Loucy (cell line): ENCODE measurements around the gene FLNA.

ENCODE experiments used
- H2AFZ ChIP-seq: fragments of 200-600 bp; sonication (generic); 2 replicates; pipeline ENCODE4 v1.6.0; 2016; ENCODE audit warnings: antibody characterized with exemption, mild to moderate bottlenecking, low read length, moderate library complexity
- H3F3A ChIP-seq: fragments of 200-600 bp; 2 replicates; pipeline ENCODE4 v1.6.0; 2016; ENCODE audit warnings: antibody characterized with exemption, low read depth, mild to moderate bottlenecking
- H3K27me3 ChIP-seq: fragments of 200-600 bp; sonication (generic); 2 replicates; pipeline ENCODE4 v1.6.1; 2014; ENCODE audit warnings: low read length, mild to moderate bottlenecking; ENCODE audit not compliant: insufficient read depth, poor library complexity, severe bottlenecking
- H3K36me3 ChIP-seq: fragments of 200-600 bp; sonication (generic); 2 replicates; pipeline ENCODE4 v1.6.1; 2016; ENCODE audit warnings: low read length; ENCODE audit not compliant: insufficient read depth
- H3K4me1 ChIP-seq: fragments of 200-600 bp; sonication (generic); 2 replicates; pipeline ENCODE4 v1.5.1; 2014; ENCODE audit warnings: low read length, mild to moderate bottlenecking; ENCODE audit not compliant: insufficient read depth, poor library complexity, severe bottlenecking
- H3K4me2 ChIP-seq: fragments of 200-600 bp; sonication (generic); 2 replicates; pipeline ENCODE4 v1.6.0; 2014; ENCODE audit warnings: antibody characterized with exemption, low read length, low read depth, mild to moderate bottlenecking; ENCODE audit not compliant: poor library complexity, severe bottlenecking
- H3K4me3 ChIP-seq: fragments of 200-600 bp; sonication (generic); 2 replicates; pipeline ENCODE4 v1.5.1; 2014; ENCODE audit warnings: low read length, mild to moderate bottlenecking, mixed read lengths; ENCODE audit not compliant: poor library complexity, severe bottlenecking
- H3K79me2 ChIP-seq: fragments of 200-600 bp; sonication (generic); 2 replicates; pipeline ENCODE4 v1.6.1; 2014; ENCODE audit warnings: low read length; ENCODE audit not compliant: insufficient read depth
- H3K9ac ChIP-seq: fragments of 200-600 bp; sonication (generic); 2 replicates; pipeline ENCODE4 v1.6.0; 2014; ENCODE audit warnings: mild to moderate bottlenecking, low read depth, low read length, moderate library complexity; ENCODE audit not compliant: poor library complexity, severe bottlenecking
- H3K9me2 ChIP-seq: fragments of 200-600 bp; sonication (generic); replicated peaks from 2 replicates; pipeline ENCODE4 v1.6.1; 2016; ENCODE audit warnings: low read depth, low read length, mixed read lengths
- H3K9me3 ChIP-seq: fragments of 200-600 bp; sonication (generic); 2 replicates; pipeline ENCODE4 v1.6.1; 2014; ENCODE audit warnings: mild to moderate bottlenecking, antibody characterized with exemption, low read length, low read depth; ENCODE audit not compliant: insufficient read depth
- H4K20me1 ChIP-seq: fragments of 200-600 bp; sonication (generic); 2 replicates; pipeline ENCODE4 v1.6.0; 2014; ENCODE audit warnings: antibody characterized with exemption, low read length, mild to moderate bottlenecking; ENCODE audit not compliant: insufficient read depth, poor library complexity, severe bottlenecking
- CTCF ChIP-seq: fragments of 200-600 bp; sonication (generic); conservative IDR thresholded peaks from 2 replicates; pipeline ENCODE4 v1.5.1; 2014; ENCODE audit warnings: mild to moderate bottlenecking, antibody characterized with exemption, low read length
- EZH2phosphoT487 ChIP-seq: fragments of 200-600 bp; IDR thresholded peaks from 2 replicates; pipeline ENCODE4 v1.6.1; 2018; ENCODE audit warnings: antibody characterized with exemption, mild to moderate bottlenecking, moderate library complexity, borderline replicate concordance

The FLNA gene

GRCh38 chrX:154353172-154353843 is 21.1 kb downstream of the FLNA start:
- Histone ChIP-seq H2AFZ (no peak overlapping the region), H3F3A (no peaks in the 10 kb centered on the region), H3K4me1 (no peaks in the 10 kb centered on the region), H3K79me2 (peaks cover 1% of the 10 kb centered on the region; the same call in 1 of the 2 replicates), H3K4me3 (no peak overlapping the region), H4K20me1 (no peaks in the 10 kb centered on the region), H3K4me2 (no peak overlapping the region), H3K9me3 (no peaks in the 10 kb centered on the region), H3K9me2 (no peaks in the 10 kb centered on the region), H3K27me3 (no peaks in the 10 kb centered on the region), H3K36me3 (peaks cover 84% of the 10 kb centered on the region; the same call in 1 of the 2 replicates), H3K9ac (no peak overlapping the region)
- no peak for TF ChIP-seq EZH2phosphoT487
- TF ChIP-seq CTCF, result no peak

GRCh38 chrX:154352466-154352865 is 22.0 kb downstream of the FLNA start:
- Histone ChIP-seq H3K9me2 (no peaks in the 10 kb centered on the region), H3F3A (no peaks in the 10 kb centered on the region), H3K36me3 (peaks cover 76% of the 10 kb centered on the region; the same call in 1 of the 2 replicates), H3K4me3 (no peak overlapping the region), H3K9ac (no peak overlapping the region), H4K20me1 (no peaks in the 10 kb centered on the region), H2AFZ (no peak overlapping the region), H3K27me3 (no peaks in the 10 kb centered on the region), H3K79me2 (no peaks in the 10 kb centered on the region), H3K9me3 (no peaks in the 10 kb centered on the region), H3K4me2 (no peak overlapping the region), H3K4me1 (peaks cover 2% of the 10 kb centered on the region)
- TF ChIP-seq CTCF, result no peak
- no peak for TF ChIP-seq EZH2phosphoT487

GRCh38 chrX:154352012-154352401 is 22.4 kb downstream of the FLNA start:
- no peak overlapping the region for H3K4me3 ChIP-seq
- H3F3A ChIP-seq, result no peaks in the 10 kb centered on the region
- no peak for TF ChIP-seq EZH2phosphoT487
- TF ChIP-seq CTCF, result no peak
- H3K9me3 ChIP-seq, result no peaks in the 10 kb centered on the region
- peaks cover 72% of the 10 kb centered on the region; the same call in 1 of the 2 replicates for H3K36me3 ChIP-seq
- peaks cover 7% of the 10 kb centered on the region for H3K4me1 ChIP-seq
- H3K4me2 ChIP-seq, result no peak overlapping the region
- no peak overlapping the region for H3K9ac ChIP-seq
- H3K79me2 ChIP-seq, result no peaks in the 10 kb centered on the region
- H2AFZ ChIP-seq, result no peak overlapping the region
- H3K27me3 ChIP-seq, result no peaks in the 10 kb centered on the region
- no peaks in the 10 kb centered on the region for H4K20me1 ChIP-seq
- H3K9me2 ChIP-seq, result no peaks in the 10 kb centered on the region
